ENCODE data around the gene RAP1GDS1.
"Not testable (repeated sequence)": the region's sequence is repeated elsewhere in the genome, so short reads cannot be mapped to it uniquely, and the experiment has no call there.

RAP1GDS1 gene

GRCh38 chr4:98358630-98359248 lies 97.6 kb downstream of the RAP1GDS1 start:
- no peak for DNase-seq

GRCh38 chr4:98359646-98360045 lies 98.5 kb downstream of the RAP1GDS1 start:
- DNase-seq, result no peak

GRCh38 chr4:98363431-98363830 lies 102.2 kb downstream of the RAP1GDS1 start:
- DNase-seq, result no peak

GRCh38 chr4:98366275-98366674 lies 105.1 kb downstream of the RAP1GDS1 start:
- DNase-seq, result not testable (repeated sequence)

GRCh38 chr4:98368000-98368399 lies 106.8 kb downstream of the RAP1GDS1 start:
- DNase-seq, result not testable (repeated sequence)

- DNase-seq, result no peak
Measured at GRCh38 chr4:98369322-98369721, 108.1 kb downstream of the RAP1GDS1 start.

- DNase-seq, result no peak
Measured at GRCh38 chr4:98374643-98375042, 113.5 kb downstream of the RAP1GDS1 start.

- DNase-seq, result no peak
Measured at GRCh38 chr4:98377559-98377958, 116.4 kb downstream of the RAP1GDS1 start.

GRCh38 chr4:98381306-98381705 lies 120.1 kb downstream of the RAP1GDS1 start:
- no peak for DNase-seq

- no peak for DNase-seq
Measured at GRCh38 chr4:98383431-98384106, 122.4 kb downstream of the RAP1GDS1 start.

GRCh38 chr4:98385831-98386230 lies 124.6 kb downstream of the RAP1GDS1 start:
- DNase-seq, result no peak

- peak; percentile 80 for DNase-seq
Measured at GRCh38 chr4:98387345-98388026, 126.3 kb downstream of the RAP1GDS1 start.

- no peak for DNase-seq
Measured at GRCh38 chr4:98394134-98394533, 132.9 kb downstream of the RAP1GDS1 start.

- peak; percentile 11 for DNase-seq
Measured at GRCh38 chr4:98399915-98400314, 138.7 kb downstream of the RAP1GDS1 start.

GRCh38 chr4:98406819-98407218 lies 145.6 kb downstream of the RAP1GDS1 start:
- no peak for DNase-seq

GRCh38 chr4:98411731-98412130 lies 150.5 kb downstream of the RAP1GDS1 start:
- no peak for DNase-seq

GRCh38 chr4:98416844-98417243 lies 155.7 kb downstream of the RAP1GDS1 start:
- DNase-seq, result no peak

GRCh38 chr4:98420151-98420550 lies 159.0 kb downstream of the RAP1GDS1 start:
- DNase-seq, result not testable (repeated sequence)

- no peak for DNase-seq
Measured at GRCh38 chr4:98421111-98421510, 159.9 kb downstream of the RAP1GDS1 start.

GRCh38 chr4:98423009-98423408 lies 161.8 kb downstream of the RAP1GDS1 start:
- DNase-seq, result no peak

- no peak for DNase-seq
Measured at GRCh38 chr4:98430708-98431403, 169.7 kb downstream of the RAP1GDS1 start.

GRCh38 chr4:98433691-98434090 lies 172.5 kb downstream of the RAP1GDS1 start:
- DNase-seq, result no peak

- no peak for DNase-seq
Measured at GRCh38 chr4:98434816-98435215, 173.6 kb downstream of the RAP1GDS1 start.

- no peak for DNase-seq
Measured at GRCh38 chr4:98444371-98444770, 183.2 kb downstream of the RAP1GDS1 start.
